ENCODE measurements around the gene RPL21.
A peak's percentile ranks its signal among the peaks of the same experiment; 100 is the strongest.
"Not testable (repeated sequence)": the region's sequence is repeated elsewhere in the genome, so short reads cannot be mapped to it uniquely, and the experiment has no call there.

RPL21 gene

DNA sequence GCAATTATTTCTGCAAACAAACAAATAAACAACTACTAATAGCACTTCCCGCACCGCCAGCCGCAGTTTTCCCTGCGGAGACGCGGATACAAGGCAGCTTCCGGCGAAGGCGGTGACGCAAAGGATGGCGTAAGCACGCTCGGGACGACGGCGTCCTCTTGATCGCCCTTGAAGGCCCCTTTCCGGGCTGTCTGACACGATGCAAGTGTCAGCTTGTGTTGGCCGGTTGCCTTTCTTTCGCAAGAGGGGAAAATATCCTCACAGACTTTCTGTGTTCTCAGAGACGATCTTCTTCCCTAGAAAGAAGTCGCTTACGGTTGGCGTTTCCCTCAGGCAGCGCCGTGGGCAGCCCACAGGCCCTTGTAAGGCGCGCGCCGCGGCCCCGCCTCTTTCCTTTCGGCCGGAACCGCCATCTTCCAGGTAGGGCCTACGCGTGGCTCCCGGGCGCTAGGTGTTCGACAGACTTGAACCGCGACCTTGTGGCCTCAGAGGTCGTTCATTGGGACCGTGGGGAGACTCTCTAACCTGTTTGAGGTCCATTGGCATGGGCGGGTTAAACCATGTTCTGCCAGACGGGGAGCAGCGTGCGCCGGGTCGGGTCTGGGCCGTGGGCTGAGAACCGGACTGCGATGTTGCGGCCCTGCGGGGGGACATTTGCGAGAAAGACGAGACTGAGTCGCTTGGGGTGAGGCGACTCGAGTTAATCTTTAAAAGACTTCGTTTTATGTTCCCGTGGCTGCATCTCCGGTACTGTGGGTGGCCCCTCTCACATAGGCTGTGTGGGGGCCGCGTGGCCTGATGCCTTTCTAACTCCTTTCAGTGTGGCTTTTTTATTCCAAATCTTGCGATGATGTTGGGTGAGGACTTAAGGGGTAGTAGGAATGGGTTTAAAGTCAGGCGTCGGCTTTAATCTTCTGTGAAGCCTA is at the start of gene RPL21:
RPL21 (plus strand) TSS at position 393 of the 926 bp plus-strand sequence. CDS start 2,219 bp downstream, outside the sequence.
- DNase-seq (ENCODE audit: low read depth) = peak; percentile 82

DNA sequence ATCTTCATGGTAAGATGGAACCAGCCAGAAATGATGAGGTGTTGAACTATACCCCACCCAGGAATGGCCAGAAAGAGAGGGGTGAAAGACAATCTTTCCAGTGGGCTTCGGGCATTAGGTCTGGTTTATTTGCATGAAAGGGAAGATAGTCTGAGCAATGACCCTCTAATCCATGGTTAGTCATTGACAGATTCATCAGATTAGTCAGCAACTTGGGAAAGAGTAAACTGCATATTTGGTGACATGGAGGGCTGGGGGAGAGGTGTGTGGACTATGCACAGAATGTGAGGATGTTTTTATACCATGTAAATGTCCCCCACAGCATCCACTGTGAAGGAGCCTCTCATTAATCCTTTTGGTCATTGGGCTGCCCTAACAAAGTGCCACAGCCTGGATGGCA is 49.7 kb upstream of the RPL21 start:
- DNase-seq (ENCODE audit: low read depth) = no peak

DNA sequence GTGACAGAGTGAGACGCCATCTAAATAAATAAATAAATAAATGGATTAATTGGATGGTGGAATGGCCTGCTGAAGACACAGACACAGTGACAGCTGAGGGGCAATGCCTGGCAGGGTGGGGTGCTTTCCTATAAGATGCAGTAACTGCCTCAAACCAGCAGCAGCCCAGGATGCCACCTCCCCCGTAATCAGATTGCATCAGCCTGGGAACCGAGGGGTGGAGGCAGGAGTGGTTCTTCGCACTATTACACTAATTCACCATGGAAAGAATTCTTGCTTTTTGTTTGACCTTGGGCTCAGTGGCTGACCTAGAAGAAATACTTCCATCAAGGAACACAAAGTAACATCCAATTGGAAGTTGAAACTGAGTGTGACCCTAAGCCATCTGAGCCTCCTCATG is 48.2 kb upstream of the RPL21 start:
- no peak for DNase-seq (ENCODE audit: low read depth)

DNA sequence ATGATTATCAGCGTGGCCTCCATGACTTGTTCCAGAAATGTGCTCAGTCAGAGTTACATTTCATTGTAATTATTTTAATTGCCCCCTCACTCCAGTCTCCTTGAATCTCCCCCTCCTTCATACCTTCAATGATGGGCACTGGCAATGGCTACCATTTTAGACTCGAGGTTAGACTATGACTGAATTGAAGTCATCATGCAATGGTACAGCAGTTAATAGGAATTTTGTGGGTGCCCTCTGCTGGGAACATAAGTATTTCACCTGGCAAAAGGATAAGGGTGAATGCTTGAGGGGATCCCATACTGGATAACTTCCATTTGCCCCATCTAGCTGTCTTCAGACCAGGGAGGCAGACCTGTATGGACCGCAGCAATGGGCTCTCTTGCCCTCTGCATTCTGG is 47.5 kb upstream of the RPL21 start:
- no peak for DNase-seq (ENCODE audit: low read depth)

- no peak for DNase-seq (ENCODE audit: low read depth)
Measured at GRCh38 chr13:27208514-27208913, 42.8 kb upstream of the RPL21 start.

- no peak for DNase-seq (ENCODE audit: low read depth)
Measured at GRCh38 chr13:27211271-27211670, 40.1 kb upstream of the RPL21 start.

DNA sequence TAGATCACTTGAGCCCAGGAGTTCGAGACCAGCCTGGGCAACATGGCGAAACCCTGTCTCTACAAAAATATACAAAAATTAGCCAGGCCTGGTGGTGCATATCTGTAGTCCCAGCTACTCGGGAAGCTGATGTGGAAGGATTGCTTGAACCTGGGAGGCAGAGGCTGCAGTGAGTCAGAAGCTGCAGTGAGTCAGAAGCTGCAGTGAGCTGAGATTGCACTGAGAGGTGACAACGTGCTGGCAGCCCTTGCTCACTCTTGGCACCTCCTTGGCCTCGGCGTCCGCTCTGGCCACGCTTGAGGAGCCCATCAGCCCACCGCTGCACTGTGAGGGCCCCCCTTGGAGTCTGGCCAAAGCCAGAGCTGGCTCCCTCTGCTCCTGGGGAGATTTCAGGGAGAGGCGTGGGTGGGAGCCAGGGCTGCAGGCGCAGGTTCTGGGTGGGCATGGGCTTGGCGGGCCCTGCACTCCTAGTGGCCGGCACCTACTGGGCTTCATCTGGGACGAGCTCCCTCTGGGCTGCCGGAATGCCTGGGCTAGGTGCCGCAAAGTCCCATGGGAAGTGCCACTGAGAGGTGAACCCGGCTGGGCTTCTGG is 39.5 kb upstream of the RPL21 start:
- DNase-seq (ENCODE audit: low read depth) = no peak

GRCh38 chr13:27213386-27213785 is 38.0 kb upstream of the RPL21 start:
- DNase-seq (ENCODE audit: low read depth) = not testable (repeated sequence)

GRCh38 chr13:27217791-27218190 is 33.6 kb upstream of the RPL21 start:
- not testable (repeated sequence) for DNase-seq (ENCODE audit: low read depth)

DNA sequence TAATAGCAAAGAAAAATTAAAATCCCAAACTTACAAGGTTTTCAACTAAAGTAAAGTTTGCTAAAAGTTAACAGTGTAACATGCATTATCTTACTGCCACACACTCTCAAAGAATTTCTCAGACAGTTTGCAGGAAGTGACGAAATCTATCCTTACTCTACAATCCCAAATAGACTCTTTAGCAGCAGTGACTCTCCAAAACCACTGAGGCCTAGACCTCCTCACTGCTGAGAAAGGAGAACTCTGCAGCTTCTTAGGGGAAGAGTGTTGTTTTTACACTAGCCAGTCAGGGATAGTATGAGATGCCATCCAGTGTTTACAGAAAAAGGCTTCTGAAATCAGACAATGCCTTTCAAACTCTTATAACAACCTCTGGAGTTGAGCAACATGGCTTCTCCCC is 32.5 kb upstream of the RPL21 start:
- not testable (repeated sequence) for DNase-seq (ENCODE audit: low read depth)

DNA sequence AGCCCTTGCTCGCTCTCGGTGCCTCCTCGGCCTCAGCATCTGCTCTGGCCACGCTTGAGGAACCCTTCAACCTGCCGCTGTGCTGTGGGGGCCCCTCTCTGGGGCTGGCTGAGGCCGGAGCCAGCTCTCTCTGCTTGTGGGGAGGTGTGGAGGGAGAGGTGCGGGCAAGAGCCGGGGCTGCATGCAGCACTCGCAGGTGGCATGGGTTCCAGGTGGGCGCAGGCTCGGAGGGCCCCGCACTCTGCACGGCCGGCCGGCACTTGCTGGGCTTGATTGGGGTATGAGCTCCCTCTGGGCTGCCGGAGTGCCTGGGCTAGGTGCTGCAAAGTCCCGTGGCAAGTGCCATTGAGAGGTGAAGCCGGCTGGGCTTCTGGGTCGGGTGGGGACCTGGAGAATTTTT is 31.7 kb upstream of the RPL21 start:
- no peak for DNase-seq (ENCODE audit: low read depth)

DNA sequence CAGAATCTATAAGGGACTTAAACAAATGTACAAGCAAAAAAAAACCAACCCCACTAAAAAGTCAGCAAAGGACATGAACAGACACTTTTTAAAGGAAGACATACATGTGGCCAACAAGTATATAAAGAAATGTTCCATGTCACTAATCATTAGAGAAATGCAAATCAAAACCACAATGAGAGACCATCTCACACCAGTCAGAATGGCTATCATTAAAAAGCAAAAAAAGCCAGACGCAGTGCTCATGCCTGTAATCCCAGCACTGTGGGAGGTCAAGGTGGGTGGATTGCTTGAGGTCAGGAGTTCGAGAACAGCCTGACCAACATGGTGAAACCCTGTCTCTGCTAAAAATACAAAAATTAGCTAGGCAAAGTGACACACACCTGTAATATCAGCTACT is 29.3 kb upstream of the RPL21 start:
- DNase-seq (ENCODE audit: low read depth) = not testable (repeated sequence)

GRCh38 chr13:27226991-27227390 is 24.4 kb upstream of the RPL21 start:
- no peak for DNase-seq (ENCODE audit: low read depth)

DNA sequence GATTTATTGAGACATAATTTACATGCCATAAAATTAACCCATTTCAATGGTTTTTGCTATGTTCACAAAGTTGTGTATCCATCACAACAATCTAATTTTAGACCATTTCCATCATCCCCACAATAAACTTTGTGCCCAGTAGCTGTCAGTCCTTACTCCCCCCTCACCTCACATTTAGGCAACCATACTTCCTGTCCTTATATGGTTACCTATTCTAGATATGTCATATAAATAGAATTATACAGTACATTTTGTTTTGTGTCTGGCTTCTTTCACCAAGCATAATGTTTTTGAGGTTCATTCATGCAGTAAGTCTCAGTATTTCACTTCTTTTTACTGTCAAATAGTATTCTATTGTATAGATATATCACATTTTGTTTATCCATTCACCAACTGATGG is 23.2 kb upstream of the RPL21 start:
- no peak for DNase-seq (ENCODE audit: low read depth)

DNA sequence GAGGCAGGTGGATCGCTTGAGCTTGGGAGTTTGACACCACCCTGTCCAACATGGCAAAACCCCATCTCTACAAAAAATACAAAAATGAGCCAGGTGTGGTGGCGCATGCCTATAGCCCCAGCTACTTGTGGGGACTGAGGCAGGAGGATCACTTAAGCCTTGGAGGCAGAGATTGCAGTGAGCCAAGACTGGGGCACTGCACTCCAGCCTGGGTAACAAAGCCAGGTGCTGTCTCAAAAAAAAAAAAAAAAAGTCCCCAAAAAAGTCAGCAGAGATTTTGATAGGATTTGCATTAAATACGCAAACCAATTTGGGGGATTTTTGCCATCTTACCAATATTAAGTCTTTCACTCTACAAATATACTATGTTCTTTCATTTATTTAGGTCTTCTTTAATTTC is 21.7 kb upstream of the RPL21 start:
- DNase-seq (ENCODE audit: low read depth) = no peak

DNA sequence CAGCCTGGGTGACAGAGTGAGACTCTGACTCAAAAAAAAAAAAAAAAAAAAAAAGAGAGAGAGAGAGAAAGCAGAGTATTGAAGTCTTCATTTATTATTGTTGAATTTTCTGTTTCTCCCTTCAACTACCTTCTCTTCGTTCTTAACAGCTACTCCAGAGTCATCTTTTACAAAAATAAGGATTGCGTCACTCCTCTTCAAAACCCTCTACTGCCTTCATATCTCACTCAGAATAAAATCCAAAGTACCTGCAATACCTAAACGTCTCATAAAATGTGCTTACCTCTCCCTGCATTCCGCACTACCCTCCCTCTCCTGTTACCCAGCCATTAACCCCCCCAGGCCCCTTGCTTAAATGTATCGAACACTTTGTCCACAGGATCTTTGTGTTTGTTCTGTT is 17.4 kb upstream of the RPL21 start:
- no peak for DNase-seq (ENCODE audit: low read depth)

- no peak for DNase-seq (ENCODE audit: low read depth)
Measured at GRCh38 chr13:27236478-27236877, 14.9 kb upstream of the RPL21 start.

DNA sequence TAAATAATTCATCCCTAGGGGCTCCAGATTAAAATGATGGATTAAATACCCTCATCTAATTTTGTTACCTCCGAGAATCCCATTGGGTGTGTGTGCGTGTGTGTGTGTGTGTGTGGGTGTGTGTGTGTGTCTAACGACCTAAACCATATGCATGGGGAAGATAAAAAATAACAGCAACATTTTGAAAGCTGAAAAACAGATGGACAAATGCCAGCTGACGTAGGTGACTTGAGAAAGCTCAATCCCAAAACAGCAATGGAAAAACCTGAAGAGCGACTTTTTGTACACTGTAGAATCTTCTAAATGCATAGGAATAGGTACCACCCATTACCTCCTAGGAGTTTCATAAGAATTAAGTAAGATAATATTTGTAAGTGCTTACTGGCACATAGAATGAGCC is 8.7 kb upstream of the RPL21 start:
- no peak for DNase-seq (ENCODE audit: low read depth)

- DNase-seq (ENCODE audit: low read depth) = no peak
Measured at GRCh38 chr13:27245610-27246009, 5.7 kb upstream of the RPL21 start.

GRCh38 chr13:27250833-27251165 is 559 bp upstream of the RPL21 start:
- no peak for DNase-seq (ENCODE audit: low read depth)

DNA sequence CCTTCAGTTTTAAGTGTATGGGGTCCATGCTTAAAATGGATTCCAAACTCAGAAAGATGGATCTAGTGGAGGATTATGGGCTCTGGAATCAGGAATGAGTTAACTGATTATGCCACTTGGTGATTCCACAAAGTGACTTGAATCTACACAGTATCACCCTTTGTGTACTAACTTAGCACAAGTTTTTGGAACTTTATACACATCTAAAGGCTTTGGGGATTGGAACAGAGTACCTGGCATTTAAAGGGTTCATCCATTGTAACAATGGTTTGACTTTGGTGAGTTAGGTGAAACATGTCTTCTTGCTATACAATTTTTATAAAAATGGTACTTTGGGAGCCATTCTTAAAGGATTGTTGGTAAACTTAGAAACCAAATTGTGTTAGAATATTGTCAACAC is 1.1 kb downstream of the RPL21 start:
- no peak for DNase-seq (ENCODE audit: low read depth)

GRCh38 chr13:27257233-27257568 is 5.8 kb downstream of the RPL21 start:
- no peak for DNase-seq (ENCODE audit: low read depth)

DNA sequence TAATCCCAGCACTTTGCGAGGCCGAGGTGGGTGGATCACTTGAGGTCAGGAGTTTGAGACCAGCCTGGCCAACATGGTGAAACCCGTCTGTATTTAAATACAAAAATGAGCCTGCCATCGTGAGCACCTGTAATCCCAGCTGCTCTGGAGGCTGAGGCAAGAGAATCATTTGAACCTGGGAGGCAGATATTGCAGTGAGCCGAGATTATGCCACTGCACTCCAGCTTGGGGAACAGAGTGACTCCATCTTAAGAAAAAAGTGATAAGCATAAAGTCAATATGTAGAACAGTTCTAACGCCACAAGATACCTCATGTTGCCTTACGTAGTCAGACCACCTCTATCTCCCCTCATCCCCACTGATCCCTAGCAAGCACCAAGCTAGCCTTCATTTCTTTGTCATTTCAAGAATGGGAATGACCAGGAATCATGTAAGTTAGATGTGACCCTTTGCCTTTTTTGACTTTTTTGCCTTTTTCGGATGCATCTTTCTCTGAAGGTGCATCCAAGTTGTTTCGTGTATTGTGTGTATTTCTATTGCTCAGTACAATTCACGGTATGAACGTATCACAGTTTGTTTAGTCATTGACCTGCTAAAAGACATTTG is 6.4 kb downstream of the RPL21 start:
- DNase-seq (ENCODE audit: low read depth) = no peak
